Mesothelial cell of epicardium (in vitro differentiated cells): ENCODE measurements around the gene IMPG2. TPM values are rescaled to one million over a fixed set of nuclear protein-coding genes. Genes with fewer than 3 reads are reported as not detected.

Experiments used
- DNase-seq, 2 experiments: peaks; one replicate each; pipeline ENCODE4 v3.0.0; 2021; ENCODE audit warnings: low spot score in 2 of 2; ENCODE audit not compliant: unreplicated experiment in 2 of 2
- H3K27ac Mint-ChIP-seq: 2 replicates; pipeline ENCODE4 v1.8.0; 2021; ENCODE audit warnings: mixed read lengths
- H3K27me3 Mint-ChIP-seq: 2 replicates; pipeline ENCODE4 v1.8.0; 2021; ENCODE audit warnings: low read depth, mixed read lengths
- H3K36me3 Mint-ChIP-seq: 2 replicates; pipeline ENCODE4 v1.8.0; 2021; ENCODE audit warnings: mixed read lengths
- H3K4me1 Mint-ChIP-seq: 2 replicates; pipeline ENCODE4 v1.8.0; 2021; ENCODE audit warnings: mixed read lengths
- H3K4me3 Mint-ChIP-seq: 2 replicates; pipeline ENCODE4 v1.8.0; 2021; ENCODE audit warnings: mild to moderate bottlenecking, moderate library complexity, mixed read lengths
- H3K9me3 Mint-ChIP-seq: 2 replicates; pipeline ENCODE4 v1.8.0; 2021; ENCODE audit warnings: mixed read lengths
- total RNA-seq: library from RNA; stranded (reverse); gene quantifications from 3 replicates; pipeline ENCODE4 v1.2.1, GENCODE V29; 2021
- TF ChIP-seq, protein P1 (sequence below): fragments of 200-600 bp; sonication (generic); IDR thresholded peaks from one replicate; pipeline ENCODE4 v1.5.0; 2021; ENCODE audit warnings: antibody characterized with exemption; ENCODE audit not compliant: unreplicated experiment

Gene IMPG2
- total RNA-seq, 1 donor from 2014 or later: 0.69 TPM

GRCh38 chr3:101189176-101189575 lies 131.2 kb downstream of the IMPG2 start:
- Mint-ChIP-seq H3K27me3 (no peaks in the 10 kb centered on the region), H3K4me1 (peaks cover 1% of the 10 kb centered on the region), H3K4me3 (no peak overlapping the region), H3K9me3 (peaks cover 5% of the 10 kb centered on the region), H3K36me3 (no peaks in the 10 kb centered on the region), H3K27ac (no peak overlapping the region)
- no peak for DNase-seq
- TF ChIP-seq, protein P1, sequence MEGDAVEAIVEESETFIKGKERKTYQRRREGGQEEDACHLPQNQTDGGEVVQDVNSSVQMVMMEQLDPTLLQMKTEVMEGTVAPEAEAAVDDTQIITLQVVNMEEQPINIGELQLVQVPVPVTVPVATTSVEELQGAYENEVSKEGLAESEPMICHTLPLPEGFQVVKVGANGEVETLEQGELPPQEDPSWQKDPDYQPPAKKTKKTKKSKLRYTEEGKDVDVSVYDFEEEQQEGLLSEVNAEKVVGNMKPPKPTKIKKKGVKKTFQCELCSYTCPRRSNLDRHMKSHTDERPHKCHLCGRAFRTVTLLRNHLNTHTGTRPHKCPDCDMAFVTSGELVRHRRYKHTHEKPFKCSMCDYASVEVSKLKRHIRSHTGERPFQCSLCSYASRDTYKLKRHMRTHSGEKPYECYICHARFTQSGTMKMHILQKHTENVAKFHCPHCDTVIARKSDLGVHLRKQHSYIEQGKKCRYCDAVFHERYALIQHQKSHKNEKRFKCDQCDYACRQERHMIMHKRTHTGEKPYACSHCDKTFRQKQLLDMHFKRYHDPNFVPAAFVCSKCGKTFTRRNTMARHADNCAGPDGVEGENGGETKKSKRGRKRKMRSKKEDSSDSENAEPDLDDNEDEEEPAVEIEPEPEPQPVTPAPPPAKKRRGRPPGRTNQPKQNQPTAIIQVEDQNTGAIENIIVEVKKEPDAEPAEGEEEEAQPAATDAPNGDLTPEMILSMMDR: no peak

- H3K27me3 Mint-ChIP-seq: no peaks in the 10 kb centered on the region
- no peak overlapping the region for H3K27ac Mint-ChIP-seq
- TF ChIP-seq, protein P1: no peak
- H3K36me3 Mint-ChIP-seq: no peaks in the 10 kb centered on the region
- DNase-seq: no peak
- H3K4me1 Mint-ChIP-seq: peaks cover 2% of the 10 kb centered on the region
- peaks cover 5% of the 10 kb centered on the region for H3K9me3 Mint-ChIP-seq
- no peak overlapping the region for H3K4me3 Mint-ChIP-seq
Observed at GRCh38 chr3:101185341-101185740, 135.0 kb downstream of the IMPG2 start.

GRCh38 chr3:101184111-101184510 lies 136.3 kb downstream of the IMPG2 start:
- Mint-ChIP-seq H3K27ac (no peak overlapping the region), H3K27me3 (no peaks in the 10 kb centered on the region), H3K9me3 (peaks cover 4% of the 10 kb centered on the region), H3K4me1 (peaks cover 2% of the 10 kb centered on the region), H3K4me3 (no peak overlapping the region), H3K36me3 (no peaks in the 10 kb centered on the region)
- TF ChIP-seq, protein P1: no peak
- DNase-seq: no peak

DNA sequence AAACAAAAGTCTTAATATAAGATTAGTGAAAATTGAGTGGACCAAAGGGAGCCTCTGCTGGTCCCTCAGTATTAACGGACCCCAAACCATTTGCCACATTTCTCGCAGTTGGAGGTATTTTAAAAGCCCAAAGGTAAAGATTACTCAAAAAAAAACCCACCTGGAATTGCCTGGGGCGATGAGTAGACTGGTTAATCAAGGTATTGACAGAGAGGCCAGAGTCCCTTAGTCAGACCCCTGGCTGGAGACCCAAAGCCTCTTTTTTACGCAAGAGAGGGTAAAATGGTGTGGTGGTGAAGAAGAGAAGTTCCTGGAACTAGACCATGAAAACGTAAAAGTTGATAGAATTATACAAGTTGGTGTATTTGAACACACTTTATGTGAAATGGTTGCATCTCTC lies 137.2 kb downstream of the IMPG2 start:
- H3K27ac Mint-ChIP-seq: no peak overlapping the region
- H3K9me3 Mint-ChIP-seq: no peaks in the 10 kb centered on the region

GRCh38 chr3:101182734-101183133 lies 137.6 kb downstream of the IMPG2 start:
- no peak for DNase-seq
- TF ChIP-seq, protein P1: no peak
- Mint-ChIP-seq H3K36me3 (no peaks in the 10 kb centered on the region), H3K4me3 (no peak overlapping the region), H3K9me3 (no peaks in the 10 kb centered on the region), H3K27me3 (no peaks in the 10 kb centered on the region), H3K4me1 (peaks cover 2% of the 10 kb centered on the region), H3K27ac (no peak overlapping the region)

More for the DNA sequence above, 137.2 kb downstream of the IMPG2 start:
- Mint-ChIP-seq H3K4me1 (peaks cover 2% of the 10 kb centered on the region), H3K36me3 (no peaks in the 10 kb centered on the region), H3K27me3 (no peaks in the 10 kb centered on the region), H3K4me3 (no peak overlapping the region)
- no peak for DNase-seq
- TF ChIP-seq, protein P1: no peak

DNA sequence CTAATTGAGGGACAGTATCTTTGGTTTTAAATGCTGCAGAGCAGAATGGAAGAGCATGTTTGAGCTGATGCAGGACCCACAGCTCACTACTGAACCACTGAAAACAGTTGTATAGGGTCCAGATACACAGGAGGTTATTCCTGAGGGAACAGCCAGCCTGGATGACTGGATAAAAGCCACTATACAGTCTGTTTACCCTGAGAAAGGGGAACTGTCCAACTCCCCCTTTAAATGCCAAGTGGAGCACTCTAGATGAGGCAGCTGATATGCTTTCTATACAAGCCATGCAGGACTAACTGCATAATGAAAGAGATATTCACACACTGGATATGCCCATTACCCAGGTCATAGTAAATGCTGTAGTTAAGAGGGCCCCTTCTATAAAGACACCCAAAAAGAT lies 138.6 kb downstream of the IMPG2 start:
- no peaks in the 10 kb centered on the region for H3K27me3 Mint-ChIP-seq
- DNase-seq: no peak
- H3K36me3 Mint-ChIP-seq: no peaks in the 10 kb centered on the region
- TF ChIP-seq, protein P1: no peak
- no peak overlapping the region for H3K27ac Mint-ChIP-seq
- H3K4me3 Mint-ChIP-seq: no peak overlapping the region
- H3K9me3 Mint-ChIP-seq: no peaks in the 10 kb centered on the region
- H3K4me1 Mint-ChIP-seq: peaks cover 2% of the 10 kb centered on the region
